ENCODE measurements around the gene URB2.
"Not testable (repeated sequence)": the region's sequence is repeated elsewhere in the genome, so short reads cannot be mapped to it uniquely, and the experiment has no call there.

URB2 gene

GRCh38 chr1:229696385-229696784, 70.3 kb downstream of the URB2 start:
- no peak for DNase-seq

- DNase-seq = peak; percentile 54
Measured at GRCh38 chr1:229699613-229700267, 73.7 kb downstream of the URB2 start.

DNA sequence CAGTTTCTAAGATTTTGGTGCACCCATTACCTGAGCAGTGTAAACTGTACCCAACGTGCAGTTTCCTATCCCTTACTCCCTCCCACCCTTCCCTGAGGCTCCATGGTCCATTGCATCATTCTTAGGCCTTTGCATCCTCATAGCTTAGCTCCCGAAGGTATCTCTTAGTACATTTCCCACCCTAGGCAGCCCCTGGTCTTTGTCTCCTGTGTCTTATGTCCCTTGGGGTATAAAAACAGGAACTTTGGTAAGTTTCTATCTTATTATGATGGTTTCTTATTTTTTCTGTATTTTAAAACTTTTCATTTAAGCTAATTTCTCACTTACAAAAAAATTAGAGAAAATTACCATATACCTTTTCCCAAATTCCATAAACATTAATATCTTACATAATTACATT, 78.1 kb downstream of the URB2 start:
- DNase-seq = no peak

GRCh38 chr1:229705152-229705551, 79.1 kb downstream of the URB2 start:
- DNase-seq = not testable (repeated sequence)

GRCh38 chr1:229707127-229707526, 81.1 kb downstream of the URB2 start:
- DNase-seq = not testable (repeated sequence)

GRCh38 chr1:229709500-229710013, 83.5 kb downstream of the URB2 start:
- DNase-seq = no peak

Measured in NCI-H2171 treated with DMSO at 0.1 percent for 48 hours (cell line).